Raji (cell line): Measurements from ENCODE around the gene KDM4B.

Experiments
- POLR2A ChIP-seq: IDR thresholded peaks from 2 replicates; pipeline ENCODE4 v1.6.1; 2011; ENCODE audit warnings: low read depth, low read length, control low read depth; ENCODE audit not compliant: insufficient read depth

The KDM4B gene

GRCh38 chr19:5062799-5063198 is 93.9 kb downstream of the KDM4B start:
- TF ChIP-seq POLR2A, result no peak

GRCh38 chr19:5063873-5064645 is 95.1 kb downstream of the KDM4B start:
- no peak for TF ChIP-seq POLR2A

GRCh38 chr19:5064896-5065295 is 96.0 kb downstream of the KDM4B start:
- TF ChIP-seq POLR2A, result no peak

- TF ChIP-seq POLR2A, result no peak
Observed at GRCh38 chr19:5065663-5066093, 96.8 kb downstream of the KDM4B start.

- TF ChIP-seq POLR2A, result no peak
Observed at GRCh38 chr19:5066768-5067167, 97.9 kb downstream of the KDM4B start.

- TF ChIP-seq POLR2A, result no peak
Observed at GRCh38 chr19:5067678-5068077, 98.8 kb downstream of the KDM4B start.

GRCh38 chr19:5068233-5069072 is 99.5 kb downstream of the KDM4B start:
- TF ChIP-seq POLR2A, result no peak

- no peak for TF ChIP-seq POLR2A
Observed at GRCh38 chr19:5070331-5070730, 101.4 kb downstream of the KDM4B start.

GRCh38 chr19:5070930-5071329 is 102.0 kb downstream of the KDM4B start:
- TF ChIP-seq POLR2A, result no peak

GRCh38 chr19:5071579-5071978 is 102.7 kb downstream of the KDM4B start:
- no peak for TF ChIP-seq POLR2A

GRCh38 chr19:5072115-5072514 is 103.2 kb downstream of the KDM4B start:
- TF ChIP-seq POLR2A, result no peak

- TF ChIP-seq POLR2A, result no peak
Observed at GRCh38 chr19:5073153-5073844, 104.4 kb downstream of the KDM4B start.

GRCh38 chr19:5074407-5074806 is 105.5 kb downstream of the KDM4B start:
- TF ChIP-seq POLR2A, result no peak

- no peak for TF ChIP-seq POLR2A
Observed at GRCh38 chr19:5074830-5075394, 106.0 kb downstream of the KDM4B start.

- no peak for TF ChIP-seq POLR2A
Observed at GRCh38 chr19:5075597-5075996, 106.7 kb downstream of the KDM4B start.
